H1 (cell line): ENCODE results near the gene WBP1L. TPM values are rescaled to one million over a fixed set of nuclear protein-coding genes. Genes with fewer than 3 reads are reported as not detected.
A peak's percentile ranks its signal among the peaks of the same experiment; 100 is the strongest.

Source experiments
- CTCF ChIA-PET: fragments of 300-600 bp; sonication (Branson Sonifier 250); formaldehyde crosslinking; loops from one replicate; lab custom pipeline; 2021; ENCODE audit not compliant: partially characterized antibody; lab: Charles Lee
- POLR2A ChIA-PET: fragments of 300-600 bp; sonication (Branson Sonifier 250); formaldehyde crosslinking; loops from one replicate; lab custom pipeline; 2021; ENCODE audit warnings: inconsistent platforms; ENCODE audit not compliant: partially characterized antibody; lab: Charles Lee
- DNase-seq, 2 experiments: peaks; one replicate each; pipeline versions ENCODE4 v3.0.0 to v3.0.0-alpha.2; 2010 to 2022; ENCODE audit warnings: low spot score in 2 of 2, low read depth in 1 of 2, mixed read lengths in 1 of 2
- FAIRE-seq: peaks from 2 replicates; lab custom pipeline; 2011; peaks lifted over from hg19 to GRCh38; lab: Jason Lieb, UNC
- H2AFZ ChIP-seq: 2 replicates; pipeline ENCODE4 v1.8.1; 2012; ENCODE audit warnings: low read length, inconsistent platforms
- H2AK5ac ChIP-seq: 2 replicates; pipeline ENCODE4 v1.6.1; 2013; ENCODE audit warnings: low read depth, low read length
- H2BK120ac ChIP-seq: replicated peaks from 2 replicates; pipeline ENCODE3; 2013; ENCODE audit warnings: low read depth, low read length, inconsistent platforms
- H2BK12ac ChIP-seq: 2 replicates; pipeline ENCODE4 v1.6.1; 2013; ENCODE audit warnings: low read depth, low read length
- H2BK15ac ChIP-seq: 2 replicates; pipeline ENCODE4 v1.6.1; 2013; ENCODE audit warnings: low read length
- H2BK20ac ChIP-seq: 2 replicates; pipeline ENCODE4 v1.6.1; 2013; ENCODE audit warnings: low read length
- H2BK5ac ChIP-seq: 2 replicates; pipeline ENCODE4 v1.6.1; 2013; ENCODE audit warnings: low read depth, low read length
- H3K14ac ChIP-seq: 2 replicates; pipeline ENCODE4 v1.6.1; 2013; ENCODE audit warnings: inconsistent platforms; ENCODE audit not compliant: insufficient read length
- H3K18ac ChIP-seq: 2 replicates; pipeline ENCODE4 v1.6.1; 2013; ENCODE audit warnings: low read length; ENCODE audit errors: extremely low read depth
- H3K23ac ChIP-seq: 2 replicates; pipeline ENCODE4 v1.6.1; 2013; ENCODE audit warnings: inconsistent platforms; ENCODE audit not compliant: insufficient read length
- H3K23me2 ChIP-seq: 2 replicates; pipeline ENCODE4 v1.6.1; 2013; ENCODE audit warnings: low read depth, low read length
- H3K27ac ChIP-seq: 2 replicates; pipeline ENCODE4 v1.6.1; 2011; ENCODE audit warnings: low read depth, low read length, inconsistent platforms
- H3K27me3 ChIP-seq, 4 experiments: replicated peaks in 1 of 4; 1 replicate in 1 of 4; 2 replicates in 3 of 4; pipeline versions ENCODE4 v1.6.1 to v1.8.1; 2011 to 2013; ENCODE audit warnings: low read length in 3 of 4, mild to moderate bottlenecking in 3 of 4, inconsistent platforms in 2 of 4, mixed read lengths in 2 of 4, moderate library complexity in 1 of 4; ENCODE audit not compliant: control insufficient read depth in 3 of 4, insufficient read depth in 3 of 4; ENCODE audit errors: extremely low read depth in 1 of 4
- H3K36me3 ChIP-seq, 4 experiments: 2 replicates each; pipeline versions ENCODE4 v1.6.1 to v1.8.1; 2011 to 2013; ENCODE audit warnings: mild to moderate bottlenecking in 4 of 4, low read length in 3 of 4, moderate library complexity in 2 of 4, control low read depth in 1 of 4, inconsistent platforms in 1 of 4; ENCODE audit not compliant: insufficient read depth in 4 of 4, control insufficient read depth in 2 of 4
- H3K4ac ChIP-seq: replicated peaks from 2 replicates; pipeline ENCODE3; 2013; ENCODE audit warnings: low read length, low read depth, mixed read lengths, inconsistent platforms; ENCODE audit not compliant: insufficient read length
- H3K4me1 ChIP-seq, 4 experiments: replicated peaks in 1 of 4; 1 replicate in 1 of 4; 2 replicates in 3 of 4; pipeline versions ENCODE4 v1.6.1 to v1.8.1; 2011 to 2013; ENCODE audit warnings: low read length in 3 of 4, inconsistent platforms in 2 of 4, mixed read lengths in 1 of 4; ENCODE audit not compliant: insufficient read depth in 4 of 4, control insufficient read depth in 3 of 4
- H3K4me2 ChIP-seq, 2 experiments: 2 replicates each; pipeline versions ENCODE4 v1.6.1 to v1.8.1; 2011 to 2013; ENCODE audit warnings: low read depth in 2 of 2, low read length in 2 of 2, control low read depth in 1 of 2, inconsistent platforms in 1 of 2, mild to moderate bottlenecking in 1 of 2; ENCODE audit not compliant: insufficient read depth in 1 of 2
- H3K4me3 ChIP-seq, 4 experiments: fragments of 200-600, 300-600 bp in 1 of 4; sonication (generic), shearing (Covaris generic), sonication (Bioruptor Twin) in 1 of 4; 2 replicates each; pipeline versions ENCODE4 v1.5.1 to v1.8.1; 2011 to 2016; ENCODE audit warnings: low read length in 4 of 4, low read depth in 3 of 4, control low read depth in 2 of 4, inconsistent platforms in 2 of 4, mild to moderate bottlenecking in 2 of 4, mixed read lengths in 1 of 4, moderate library complexity in 1 of 4; ENCODE audit not compliant: insufficient read depth in 2 of 4; ENCODE audit errors: extremely low read depth in 1 of 4
- H3K56ac ChIP-seq: replicated peaks from 2 replicates; pipeline ENCODE3; 2013; ENCODE audit warnings: low read depth, mild to moderate bottlenecking, mixed read lengths, low read length, inconsistent platforms; ENCODE audit not compliant: insufficient read length
- H3K79me1 ChIP-seq: 2 replicates; pipeline ENCODE4 v1.6.1; 2013; ENCODE audit warnings: low read depth, low read length, control low read depth
- H3K79me2 ChIP-seq, 2 experiments: 2 replicates each; pipeline versions ENCODE4 v1.6.1 to v1.8.1; 2012 to 2013; ENCODE audit warnings: low read length in 2 of 2, mild to moderate bottlenecking in 2 of 2, inconsistent platforms in 1 of 2; ENCODE audit not compliant: insufficient read depth in 2 of 2, control insufficient read depth in 1 of 2
- H3K9ac ChIP-seq, 4 experiments: replicated peaks in 1 of 4; 1 replicate in 1 of 4; 2 replicates in 3 of 4; pipeline versions ENCODE4 v1.6.1 to v1.8.1; 2011 to 2013; ENCODE audit warnings: low read depth in 3 of 4, low read length in 3 of 4, control low read depth in 2 of 4, mild to moderate bottlenecking in 2 of 4, moderate library complexity in 2 of 4, inconsistent platforms in 1 of 4; ENCODE audit errors: extremely low read depth in 1 of 4
- H3K9me3 ChIP-seq, 2 experiments: 2 replicates each; pipeline versions ENCODE4 v1.6.1 to v1.8.1; 2012 to 2013; ENCODE audit warnings: mild to moderate bottlenecking in 2 of 2, moderate library complexity in 2 of 2, control low read depth in 1 of 2, inconsistent platforms in 1 of 2, low read depth in 1 of 2, low read length in 1 of 2, mixed read lengths in 1 of 2; ENCODE audit not compliant: insufficient read depth in 2 of 2
- H4K20me1 ChIP-seq, 2 experiments: replicated peaks in 1 of 2; 2 replicates each; pipeline versions ENCODE3 to v1.8.1; 2011 to 2013; ENCODE audit warnings: inconsistent platforms in 2 of 2, low read length in 2 of 2, mild to moderate bottlenecking in 1 of 2; ENCODE audit not compliant: insufficient read depth in 2 of 2, control insufficient read depth in 1 of 2
- H4K5ac ChIP-seq: 2 replicates; pipeline ENCODE4 v1.6.1; 2013; ENCODE audit warnings: low read length, low read depth, mixed read lengths, inconsistent platforms; ENCODE audit not compliant: insufficient read length
- H4K8ac ChIP-seq: 2 replicates; pipeline ENCODE4 v1.8.0; 2013; ENCODE audit warnings: mild to moderate bottlenecking, moderate library complexity, low read length, inconsistent platforms; ENCODE audit not compliant: insufficient read depth; ENCODE audit errors: extremely low read depth
- H4K91ac ChIP-seq: replicated peaks from 2 replicates; pipeline ENCODE3; 2013; ENCODE audit warnings: low read length, mixed read lengths, inconsistent platforms; ENCODE audit not compliant: insufficient read length
- ATF3 ChIP-seq: IDR thresholded peaks from 2 replicates; pipeline ENCODE4 v1.6.1; 2011; ENCODE audit warnings: low read depth, mild to moderate bottlenecking, low read length; ENCODE audit not compliant: insufficient read depth
- BCL11A ChIP-seq, 2 experiments: IDR thresholded peaks; one replicate each; pipeline ENCODE4 v1.6.1; 2011; ENCODE audit warnings: low read depth in 2 of 2, low read length in 2 of 2, mild to moderate bottlenecking in 2 of 2
- EGR1 ChIP-seq: IDR thresholded peaks from 2 replicates; pipeline ENCODE4 v1.6.1; 2011; ENCODE audit warnings: low read depth, low read length, borderline replicate concordance
- EZH2 ChIP-seq: fragments of 200-600 bp; sonication (generic); IDR thresholded peaks from 2 replicates; pipeline ENCODE4 v1.7.1; 2012; ENCODE audit warnings: low read depth, mild to moderate bottlenecking, moderate library complexity, low read length, inconsistent platforms; ENCODE audit not compliant: severe bottlenecking
- KDM1A ChIP-seq: fragments of 200-600, 300-600 bp; sonication (generic); IDR thresholded peaks from 2 replicates; pipeline ENCODE4 v1.7.1; 2016; ENCODE audit warnings: mild to moderate bottlenecking, low read length, borderline replicate concordance
- TCF12 ChIP-seq: IDR thresholded peaks from 2 replicates; pipeline ENCODE4 v1.6.1; 2011; ENCODE audit warnings: low read depth, mild to moderate bottlenecking, low read length
- WGBS, 2 experiments: shearing (Covaris generic) in 1 of 2; methylation state at CpG; one replicate each; pipeline versions ENCODE4 v1.1.6 to v1.1.7; 2013 to 2015; ENCODE audit warnings: low lambda C conversion rate in 2 of 2, mixed read lengths in 2 of 2, inconsistent platforms in 1 of 2, low coverage in 1 of 2, missing lambda C conversion rate in 1 of 2; ENCODE audit not compliant: insufficient replicate concordance in 2 of 2, insufficient coverage in 1 of 2, insufficient read length in 1 of 2; ENCODE audit errors: extremely low coverage in 1 of 2, missing lambda C conversion rate in 1 of 2; 5-methylcytosine and 5-hydroxymethylcytosine counted together
- polyA plus RNA-seq, 7 experiments: library from polyadenylated mRNA; depleted of rRNA in 3 of 7; stranded (reverse) in 5 of 7; unstranded in 2 of 7; fragments of >200 nt in 5 of 7; fragments of 200-250 nt in 2 of 7; gene quantifications; 1 replicate in 5 of 7; 2 replicates in 1 of 7; 4 replicates in 1 of 7; pipeline versions ENCODE4 v1.2.1 to v1.2.3, GENCODE V29; 2011 to 2013; ENCODE audit warnings: missing spikeins in 2 of 7, mixed read lengths in 2 of 7
- total RNA-seq: library from RNA; stranded (reverse); fragmentation: NEBNext Ultra II Directional; extraction: Animal tissue kit (Norgen Biotek cat#: 25700); gene quantifications from 2 replicates; pipeline ENCODE4 v1.2.1, GENCODE V29; 2021

Gene WBP1L
- total and polyA plus RNA-seq, 2 of the 8 experiments (the other 6 are each of a cell fraction or from before 2014, with no cell fraction given), result 26.6 to 29.9 TPM

GRCh38 chr10:102802920-102803534 lies 59.3 kb downstream of the WBP1L start:
- peak overlapping the region; percentile 88; the same call in 1 of the 2 replicates for H2BK5ac ChIP-seq
- H2BK120ac ChIP-seq, result peak overlapping the region; percentile 33
- no peaks in the 10 kb centered on the region; the same call in none of the 2 replicates for H3K23me2 ChIP-seq
- H2AFZ ChIP-seq, result no peak overlapping the region
- peak overlapping the region; percentile 74 for H3K18ac ChIP-seq
- H4K20me1 ChIP-seq, result no peaks in the 10 kb centered on the region
- no peak overlapping the region for H3K56ac ChIP-seq
- H3K4ac ChIP-seq, result no peak overlapping the region
- peak overlapping the region; percentile 74 for H4K5ac ChIP-seq
- peak; percentile 69 for FAIRE-seq
- ChIA-PET CTCF (interaction anchor here (0.8 to 2.5 kb wide), 6 partner anchors 10 to 71 kb away, joined by 3 to 11 read pairs (median 5); no protein-coding TSS in a partner anchor), POLR2A (interaction anchor here (0.6 to 4.4 kb wide), 10 partner anchors 13 to 60 kb away, joined by 3 to 40 read pairs (median 4); partner anchors contain the start of genes BORCS7 and WBP1L)
- no peak overlapping the region for H3K23ac ChIP-seq
- H3K79me2 ChIP-seq, result no peaks in the 10 kb centered on the region
- H3K27ac ChIP-seq, result peak overlapping the region; percentile 55
- no peak overlapping the region for H4K91ac ChIP-seq
- H3K36me3 ChIP-seq, result peaks cover 0 to 3% (median 0%) of the 10 kb centered on the region in 4 experiments; a peak in 1 of 8 replicates
- no peak overlapping the region for H3K4me3 ChIP-seq
- H2BK12ac ChIP-seq, result 0 out of 2 replicates have a peak overlapping the region, but pooled peaks have one; percentile 69
- DNase-seq, result peak in 1 of 2 experiments; percentile 61
- peak overlapping the region; percentile 72; the same call in 1 of the 2 replicates for H4K8ac ChIP-seq
- H3K4me2 ChIP-seq, result peak overlapping the region; percentile 20
- 45% methylated on average over 6 of the region's 6 CpGs; no CpG with 5 or more reads in 1 of the 2 experiments for WGBS, 2 experiments
- no peaks in the 10 kb centered on the region; the same call in 1 of the 2 replicates for H3K79me1 ChIP-seq
- H2AK5ac ChIP-seq, result no peak overlapping the region
- H2BK15ac ChIP-seq, result no peak overlapping the region
- H3K27me3 ChIP-seq, result no peaks in the 10 kb centered on the region
- peak overlapping the region in 2 of 4 experiments; percentile 6 to 16; a peak in 2 of 7 replicates for H3K9ac ChIP-seq
- no peak overlapping the region for H3K14ac ChIP-seq
- H2BK20ac ChIP-seq, result 0 out of 2 replicates have a peak overlapping the region, but pooled peaks have one; percentile 87
- H3K9me3 ChIP-seq, result peaks cover 0 to 3% of the 10 kb centered on the region in 2 experiments; a peak in 2 of 4 replicates
- peaks cover 19 to 33% (median 29%) of the 10 kb centered on the region in 4 experiments for H3K4me1 ChIP-seq
- TF ChIP-seq EGR1, result no peak
- no peak for TF ChIP-seq EZH2
- no peak for TF ChIP-seq BCL11A (IDR thresholded peaks at IDR 0.05; ENCODE audit: low read depth in 2 of 2, low read length in 2 of 2)
- TF ChIP-seq TCF12, result peak; percentile 9; the same call in 1 of the 2 replicates
- no peak for TF ChIP-seq ATF3
- TF ChIP-seq KDM1A, result no peak
